ENCODE measurements around the gene USP12. TPM values are rescaled to one million over a fixed set of nuclear protein-coding genes. Genes with fewer than 3 reads are reported as not detected.
A peak's percentile ranks its signal among the peaks of the same experiment; 100 is the strongest.

The USP12 gene
- total RNA-seq, 1 donor from 2014 or later: 37.5 TPM

DNA sequence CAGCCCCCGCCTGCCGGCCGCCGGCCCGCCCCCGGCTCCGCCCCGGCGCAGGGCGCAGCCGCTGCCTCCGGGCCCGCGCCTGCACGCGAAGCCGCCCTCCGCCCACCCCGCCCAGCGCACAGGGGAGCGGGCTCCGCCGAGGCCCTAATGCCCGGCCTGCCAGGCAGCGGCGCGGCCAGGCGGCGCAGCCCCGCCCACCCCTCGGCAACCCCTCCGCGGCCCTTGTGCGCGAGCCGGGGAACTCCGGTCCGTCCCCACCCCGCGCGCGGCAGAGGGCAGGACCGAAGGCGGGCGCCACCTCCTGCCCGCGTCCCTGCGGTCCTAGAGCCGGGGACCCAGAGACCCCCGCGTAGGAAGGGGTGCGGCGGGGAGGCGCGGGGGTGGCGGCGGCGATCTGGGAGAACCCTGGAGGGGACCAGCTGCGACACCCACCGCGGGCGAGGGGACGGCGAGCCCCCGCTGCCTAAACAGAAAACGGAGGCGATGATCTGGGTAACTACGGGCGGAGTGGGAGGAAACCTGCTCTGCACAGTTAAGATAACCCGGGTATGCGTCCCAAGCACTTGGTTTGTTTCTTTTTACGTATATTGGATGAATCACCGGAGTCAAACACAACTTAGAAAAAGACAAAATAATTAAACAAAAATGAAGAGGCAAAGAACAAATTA, 350 bp upstream of the USP12 start:
- Histone ChIP-seq H3K36me3 (no peaks in the 10 kb centered on the region), H3K4me1 (peaks cover 33% of the 10 kb centered on the region), H3K9me3 (no peaks in the 10 kb centered on the region), H3K27me3 (no peaks in the 10 kb centered on the region), H3K27ac (peak overlapping the region; percentile 87), H3K4me3 (peak overlapping the region; percentile 87)
- TF ChIP-seq, protein P1, sequence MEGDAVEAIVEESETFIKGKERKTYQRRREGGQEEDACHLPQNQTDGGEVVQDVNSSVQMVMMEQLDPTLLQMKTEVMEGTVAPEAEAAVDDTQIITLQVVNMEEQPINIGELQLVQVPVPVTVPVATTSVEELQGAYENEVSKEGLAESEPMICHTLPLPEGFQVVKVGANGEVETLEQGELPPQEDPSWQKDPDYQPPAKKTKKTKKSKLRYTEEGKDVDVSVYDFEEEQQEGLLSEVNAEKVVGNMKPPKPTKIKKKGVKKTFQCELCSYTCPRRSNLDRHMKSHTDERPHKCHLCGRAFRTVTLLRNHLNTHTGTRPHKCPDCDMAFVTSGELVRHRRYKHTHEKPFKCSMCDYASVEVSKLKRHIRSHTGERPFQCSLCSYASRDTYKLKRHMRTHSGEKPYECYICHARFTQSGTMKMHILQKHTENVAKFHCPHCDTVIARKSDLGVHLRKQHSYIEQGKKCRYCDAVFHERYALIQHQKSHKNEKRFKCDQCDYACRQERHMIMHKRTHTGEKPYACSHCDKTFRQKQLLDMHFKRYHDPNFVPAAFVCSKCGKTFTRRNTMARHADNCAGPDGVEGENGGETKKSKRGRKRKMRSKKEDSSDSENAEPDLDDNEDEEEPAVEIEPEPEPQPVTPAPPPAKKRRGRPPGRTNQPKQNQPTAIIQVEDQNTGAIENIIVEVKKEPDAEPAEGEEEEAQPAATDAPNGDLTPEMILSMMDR (IDR thresholded peaks at IDR 0.05): peak; percentile 10
- intact Hi-C loops (cut with DNase I): no loop called here
- peak; percentile 98 for DNase-seq
- peak; percentile 97 for ATAC-seq

DNA sequence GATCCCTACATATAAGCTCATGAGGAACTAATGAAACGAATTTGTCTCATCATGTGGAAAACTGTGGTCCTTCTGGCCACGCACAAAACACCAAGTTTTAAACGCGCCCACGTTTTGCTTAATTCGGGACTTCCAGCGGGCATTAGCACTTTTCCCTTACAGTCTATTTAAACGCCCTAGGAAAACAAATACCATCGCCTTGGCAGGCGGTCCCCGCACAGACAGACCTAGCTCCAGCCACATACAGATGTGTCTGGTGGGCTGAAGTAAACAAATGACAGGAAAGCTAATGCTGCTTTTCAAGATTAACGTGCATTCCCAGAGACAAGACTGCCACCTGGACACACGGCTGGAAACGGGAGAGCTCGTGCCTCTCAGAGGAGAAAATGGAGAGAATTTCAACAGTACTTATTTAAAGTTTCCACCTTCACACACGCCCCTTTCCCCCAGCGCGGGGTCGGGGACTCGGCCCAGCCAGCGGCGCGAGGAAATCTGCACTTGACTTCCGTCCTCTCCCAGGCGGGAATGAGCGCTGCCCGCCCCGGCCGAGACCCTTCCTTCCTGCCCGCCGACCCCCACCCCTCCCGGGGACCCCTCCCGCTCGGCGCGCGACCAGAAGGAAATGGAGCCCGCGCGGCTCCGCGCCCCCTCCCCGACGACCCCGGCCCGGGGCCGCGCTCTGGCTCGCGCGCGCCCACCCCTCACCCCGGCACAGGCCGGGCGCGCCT, 931 bp downstream of the USP12 start:
- Histone ChIP-seq H3K4me1 (peaks cover 46% of the 10 kb centered on the region), H3K9me3 (no peaks in the 10 kb centered on the region), H3K27ac (peak overlapping the region; percentile 89), H3K36me3 (no peaks in the 10 kb centered on the region), H3K27me3 (no peaks in the 10 kb centered on the region), H3K4me3 (peak overlapping the region; percentile 74)
- peak; percentile 78 for DNase-seq
- TF ChIP-seq, protein P1 (IDR thresholded peaks at IDR 0.05): no peak
- intact Hi-C loops (cut with DNase I): no loop called here
- ATAC-seq: peak; percentile 0

DNA sequence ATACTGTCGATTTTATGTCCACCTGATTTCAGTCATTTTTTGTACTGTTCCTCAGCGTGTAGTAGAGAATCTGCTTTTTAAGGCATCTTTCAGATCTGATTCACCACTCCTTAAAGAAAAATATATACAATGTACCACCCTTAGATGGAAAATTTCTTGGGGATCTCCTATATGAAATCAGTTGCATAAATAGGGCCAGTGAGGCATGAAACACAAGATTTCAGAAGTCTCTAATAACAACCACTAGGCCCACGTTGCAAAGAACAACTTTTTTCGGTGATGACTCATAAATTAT, 1.4 kb downstream of the USP12 start:
- H3K27ac ChIP-seq: peak overlapping the region; percentile 89
- no peaks in the 10 kb centered on the region for H3K27me3 ChIP-seq
- H3K36me3 ChIP-seq: no peaks in the 10 kb centered on the region
- intact Hi-C loops (cut with DNase I): no loop called here
- peak overlapping the region; percentile 74 for H3K4me3 ChIP-seq
- DNase-seq (no peak), ATAC-seq (no peak)
- peaks cover 47% of the 10 kb centered on the region for H3K4me1 ChIP-seq
- no peaks in the 10 kb centered on the region for H3K9me3 ChIP-seq
- TF ChIP-seq, protein P1 (IDR thresholded peaks at IDR 0.05): no peak

DNA sequence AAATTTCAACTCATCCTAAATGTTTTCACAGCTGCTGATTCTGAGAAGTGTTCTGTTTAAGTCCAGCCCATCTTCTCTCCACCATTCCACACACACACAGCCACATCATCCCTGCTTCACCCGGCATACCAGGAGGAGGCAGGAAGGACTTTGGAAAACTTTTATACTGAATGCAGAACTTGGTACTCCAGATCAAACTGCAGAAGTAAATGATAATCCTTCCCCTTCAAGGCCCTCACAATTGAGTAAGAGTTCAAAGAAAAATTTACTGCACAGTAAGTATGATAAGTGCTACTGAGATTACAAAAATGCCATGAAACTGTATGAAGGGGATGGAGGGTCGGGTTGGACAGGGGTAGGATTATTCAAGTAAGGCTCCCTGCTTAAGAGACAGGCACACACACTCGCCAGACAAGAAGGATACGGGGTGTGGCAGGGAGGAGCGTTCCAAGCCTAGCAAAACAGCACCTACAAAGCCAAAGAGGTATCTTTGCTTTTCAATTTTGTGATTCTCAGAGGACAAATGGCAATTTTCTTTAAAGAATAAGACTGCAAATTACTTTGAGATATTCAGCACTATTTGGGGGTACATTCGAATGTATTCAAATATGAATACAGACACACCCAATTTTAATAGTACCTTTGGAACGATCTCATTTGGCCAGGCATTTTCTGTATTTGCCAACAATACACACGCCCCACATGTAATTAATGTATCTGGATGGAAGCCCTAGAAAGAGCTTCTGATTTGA, 2.5 kb downstream of the USP12 start:
- no peaks in the 10 kb centered on the region for H3K27me3 ChIP-seq
- peaks cover 47% of the 10 kb centered on the region for H3K4me1 ChIP-seq
- DNase-seq (no peak), ATAC-seq (no peak)
- no peak overlapping the region for H3K4me3 ChIP-seq
- no peaks in the 10 kb centered on the region for H3K36me3 ChIP-seq
- no peaks in the 10 kb centered on the region for H3K9me3 ChIP-seq
- no peak overlapping the region for H3K27ac ChIP-seq
- TF ChIP-seq, protein P1 (IDR thresholded peaks at IDR 0.05): no peak
- intact Hi-C loops (cut with DNase I): no loop called here

DNA sequence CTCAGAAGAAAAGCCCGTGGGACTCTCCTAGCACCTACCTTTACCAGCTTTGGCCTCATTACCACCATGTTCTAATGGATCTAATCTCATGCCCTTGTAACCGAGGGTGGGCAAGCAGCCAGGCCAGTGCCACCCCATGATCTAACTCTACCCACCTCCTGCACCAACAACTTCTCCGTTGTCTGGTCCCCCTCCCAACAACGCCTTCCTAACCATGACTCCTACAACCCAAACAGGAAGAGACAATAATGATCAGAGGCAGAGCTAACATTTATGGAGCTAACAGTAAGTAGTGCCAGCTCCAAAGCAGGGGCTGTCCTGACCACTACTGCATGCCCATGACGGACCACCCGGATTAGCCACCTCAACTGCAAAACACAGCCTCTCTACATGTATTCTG, 3.5 kb downstream of the USP12 start:
- Histone ChIP-seq H3K27me3 (no peaks in the 10 kb centered on the region), H3K36me3 (no peaks in the 10 kb centered on the region), H3K27ac (peak overlapping the region; percentile 14), H3K9me3 (no peaks in the 10 kb centered on the region), H3K4me3 (peak overlapping the region; percentile 2), H3K4me1 (peaks cover 54% of the 10 kb centered on the region)
- intact Hi-C loops (cut with DNase I): no loop called here
- DNase-seq (no peak), ATAC-seq (no peak)
- TF ChIP-seq, protein P1 (IDR thresholded peaks at IDR 0.05): no peak
